ENCODE results near the gene TMEM240.

Gene TMEM240

DNA sequence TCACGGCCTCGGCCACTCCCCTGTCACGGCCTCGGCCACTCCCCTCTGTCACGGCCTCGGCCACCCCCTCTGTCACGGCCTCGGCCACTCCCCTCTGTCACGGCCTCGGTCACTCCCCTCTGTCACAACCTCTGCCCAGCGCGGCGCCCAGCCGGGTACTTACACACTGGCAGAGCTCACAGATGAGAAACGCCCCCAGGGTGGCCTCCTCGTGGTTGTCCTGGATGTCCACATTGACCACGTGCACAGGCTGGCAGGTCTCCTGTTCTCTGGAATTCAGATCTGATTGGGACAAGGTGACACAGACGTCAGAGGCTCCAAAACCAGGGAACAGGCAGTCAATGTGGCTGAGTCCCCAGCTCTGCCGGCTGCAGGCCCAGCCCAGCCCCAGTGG lies 3.3 kb upstream of the TMEM240 start:
- no peak overlapping the region for H3K27ac ChIP-seq
- H3K36me3 ChIP-seq (ENCODE audit: insufficient read depth): no peaks in the 10 kb centered on the region
- no peak overlapping the region for H3K9ac ChIP-seq
- no peaks in the 10 kb centered on the region for H3K27me3 ChIP-seq (ENCODE audit: insufficient read depth, low read depth)
- H2AFZ ChIP-seq (ENCODE audit: low read depth): no peak overlapping the region
- TF ChIP-seq, protein P1, sequence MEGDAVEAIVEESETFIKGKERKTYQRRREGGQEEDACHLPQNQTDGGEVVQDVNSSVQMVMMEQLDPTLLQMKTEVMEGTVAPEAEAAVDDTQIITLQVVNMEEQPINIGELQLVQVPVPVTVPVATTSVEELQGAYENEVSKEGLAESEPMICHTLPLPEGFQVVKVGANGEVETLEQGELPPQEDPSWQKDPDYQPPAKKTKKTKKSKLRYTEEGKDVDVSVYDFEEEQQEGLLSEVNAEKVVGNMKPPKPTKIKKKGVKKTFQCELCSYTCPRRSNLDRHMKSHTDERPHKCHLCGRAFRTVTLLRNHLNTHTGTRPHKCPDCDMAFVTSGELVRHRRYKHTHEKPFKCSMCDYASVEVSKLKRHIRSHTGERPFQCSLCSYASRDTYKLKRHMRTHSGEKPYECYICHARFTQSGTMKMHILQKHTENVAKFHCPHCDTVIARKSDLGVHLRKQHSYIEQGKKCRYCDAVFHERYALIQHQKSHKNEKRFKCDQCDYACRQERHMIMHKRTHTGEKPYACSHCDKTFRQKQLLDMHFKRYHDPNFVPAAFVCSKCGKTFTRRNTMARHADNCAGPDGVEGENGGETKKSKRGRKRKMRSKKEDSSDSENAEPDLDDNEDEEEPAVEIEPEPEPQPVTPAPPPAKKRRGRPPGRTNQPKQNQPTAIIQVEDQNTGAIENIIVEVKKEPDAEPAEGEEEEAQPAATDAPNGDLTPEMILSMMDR (conservative IDR thresholded peaks at IDR 0.05; ENCODE audit: low read depth, low read length): no peak
- H3K4me3 ChIP-seq (IDR thresholded peaks at IDR 0.05; ENCODE audit: insufficient read depth, low read depth, low read length): no peak overlapping the region
- H3K4me2 ChIP-seq: no peak overlapping the region
- no peaks in the 10 kb centered on the region for H3K4me1 ChIP-seq (ENCODE audit: low read depth, poor library complexity, severe bottlenecking)
- no peaks in the 10 kb centered on the region for H4K20me1 ChIP-seq (ENCODE audit: insufficient read depth)
- no peaks in the 10 kb centered on the region for H3K79me2 ChIP-seq (ENCODE audit: insufficient read depth, low read depth)

DNA sequence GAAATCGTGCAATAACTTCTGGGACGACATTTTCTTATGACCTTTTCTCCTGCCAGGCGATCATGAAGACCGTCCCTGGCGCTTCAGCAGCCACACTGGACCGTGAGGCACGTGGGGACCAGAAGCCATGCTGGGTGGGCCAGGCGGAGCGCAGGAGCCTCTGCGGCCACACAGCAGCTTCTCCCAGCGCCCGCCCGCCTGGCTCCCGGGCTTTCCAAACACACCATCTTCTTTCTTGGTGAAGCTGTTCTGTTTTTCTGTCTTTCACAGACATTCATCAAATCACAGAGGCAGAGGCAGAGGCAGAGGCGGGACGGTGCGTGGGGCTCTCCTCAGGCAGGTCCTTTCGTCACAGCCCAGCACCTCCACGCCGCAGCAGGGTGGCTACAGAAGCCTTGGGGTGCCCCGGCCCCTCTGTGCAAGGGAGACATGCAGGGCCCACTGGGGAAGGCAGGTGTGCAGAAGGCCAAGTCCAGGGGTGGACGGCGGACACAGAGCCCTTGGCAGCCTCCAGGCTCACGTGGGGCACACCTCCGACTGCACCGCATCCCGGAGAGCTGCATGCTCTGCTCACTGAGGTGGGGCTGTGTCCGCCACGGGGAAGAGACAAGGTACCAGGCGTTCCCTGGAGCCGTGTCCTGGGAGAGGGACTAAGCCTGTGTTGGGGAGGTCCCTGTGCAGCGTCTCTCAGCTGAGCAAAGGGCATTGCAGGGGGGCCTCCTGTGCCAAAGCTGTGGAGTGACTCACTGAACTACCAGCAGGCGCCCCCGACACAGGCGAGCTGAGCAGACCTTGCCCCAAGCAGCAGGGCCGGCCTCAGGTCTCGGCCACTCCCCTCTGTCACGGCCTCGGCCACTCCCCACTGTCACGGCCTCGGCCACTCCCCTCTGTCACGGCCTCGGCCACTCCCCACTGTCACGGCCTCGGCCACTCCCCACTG lies 2.6 kb upstream of the TMEM240 start:
- Histone ChIP-seq H3K27me3 (ENCODE audit: insufficient read depth, low read depth) (no peaks in the 10 kb centered on the region), H3K27ac (no peak overlapping the region), H4K20me1 (ENCODE audit: insufficient read depth) (no peaks in the 10 kb centered on the region), H3K79me2 (ENCODE audit: insufficient read depth, low read depth) (no peaks in the 10 kb centered on the region), H2AFZ (ENCODE audit: low read depth) (no peak overlapping the region), H3K9ac (no peak overlapping the region), H3K4me3 (IDR thresholded peaks at IDR 0.05; ENCODE audit: insufficient read depth, low read depth, low read length) (no peak overlapping the region), H3K4me1 (ENCODE audit: low read depth, poor library complexity, severe bottlenecking) (no peaks in the 10 kb centered on the region), H3K36me3 (ENCODE audit: insufficient read depth) (no peaks in the 10 kb centered on the region), H3K4me2 (no peak overlapping the region)
- TF ChIP-seq, protein P1 (conservative IDR thresholded peaks at IDR 0.05; ENCODE audit: low read depth, low read length): no peak

DNA sequence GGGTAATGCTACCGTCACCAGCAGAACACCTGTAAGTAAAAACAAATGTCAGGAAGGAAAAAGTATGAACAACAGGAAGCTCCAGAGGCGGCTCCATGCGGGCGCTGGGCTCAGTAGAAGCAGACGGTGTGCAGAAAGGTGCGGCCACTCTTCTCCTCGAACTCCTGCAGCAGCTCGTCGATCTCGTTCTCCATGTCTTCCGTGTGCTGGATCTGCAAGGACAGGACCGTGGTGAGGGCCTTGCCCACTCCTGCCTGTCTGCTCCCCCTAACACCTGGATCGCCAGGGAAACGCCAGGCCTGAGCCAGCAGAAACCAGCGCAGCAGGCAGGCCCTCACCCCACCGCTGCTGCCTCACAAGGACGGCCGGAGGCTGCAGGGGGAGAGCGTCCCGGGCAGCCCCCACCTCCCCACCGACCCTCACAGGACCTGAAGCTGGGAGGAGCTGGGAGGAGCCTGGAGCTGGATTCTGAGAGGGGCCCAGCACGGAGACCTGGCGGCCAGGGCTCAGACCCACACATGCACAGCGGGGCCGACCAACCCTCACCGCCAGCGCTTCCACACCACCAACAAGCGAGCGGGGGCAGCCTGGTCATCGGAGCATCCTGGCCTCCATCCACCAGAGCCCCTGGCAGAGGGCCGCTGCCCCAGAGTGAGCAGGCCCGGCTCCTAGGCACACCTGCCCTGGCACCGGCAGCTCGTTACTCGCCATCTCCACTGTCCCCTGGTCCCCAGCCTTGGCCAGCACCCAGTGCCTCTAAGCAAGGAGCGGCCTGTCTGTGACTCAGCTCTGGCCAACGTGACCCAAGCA lies 1.7 kb upstream of the TMEM240 start:
- Histone ChIP-seq H3K27ac (no peak overlapping the region), H3K36me3 (ENCODE audit: insufficient read depth) (no peaks in the 10 kb centered on the region), H3K4me3 (IDR thresholded peaks at IDR 0.05; ENCODE audit: insufficient read depth, low read depth, low read length) (no peak overlapping the region)

DNA sequence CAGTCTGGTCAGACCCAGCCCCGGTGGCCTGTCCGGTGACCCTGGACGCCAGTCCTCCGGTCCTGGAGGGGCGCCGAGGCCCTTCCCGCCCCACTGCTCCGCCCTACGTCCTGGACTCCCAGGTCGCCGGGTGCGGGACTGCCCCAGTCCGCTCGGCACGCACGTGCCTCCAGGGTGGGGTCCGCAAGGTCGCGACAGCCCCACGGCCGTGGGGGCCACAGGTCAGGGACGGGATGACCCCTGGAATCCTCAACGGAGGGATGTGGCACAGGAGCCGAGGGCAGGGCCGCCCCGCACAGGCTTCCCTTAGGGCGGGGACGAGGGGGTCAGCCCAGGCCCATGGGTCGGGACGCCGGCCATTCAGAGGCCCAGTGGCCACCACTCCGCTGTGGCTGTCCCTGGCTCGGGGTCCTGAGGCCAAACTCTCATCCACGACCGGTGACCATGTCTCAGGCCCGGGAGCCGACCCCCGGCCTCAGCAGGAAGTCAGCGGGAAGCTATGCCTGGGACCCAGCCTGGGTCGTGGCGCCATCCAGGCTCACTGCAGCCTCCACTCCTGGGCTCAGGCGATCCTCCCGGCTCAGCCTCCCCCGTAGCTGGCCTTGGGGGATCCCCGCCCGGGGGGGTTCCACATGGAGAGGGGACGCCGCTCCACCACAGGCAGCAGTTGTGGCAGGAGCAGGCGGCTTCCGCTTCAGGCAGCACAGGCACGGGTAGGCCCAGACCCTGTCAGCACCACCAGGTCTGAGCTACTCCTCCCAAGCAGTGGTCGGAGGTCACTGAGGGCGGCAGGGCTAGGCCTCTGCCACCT lies 599 bp upstream of the TMEM240 start:
- H3K9ac ChIP-seq: no peak overlapping the region
- TF ChIP-seq, protein P1 (conservative IDR thresholded peaks at IDR 0.05; ENCODE audit: low read depth, low read length): no peak
- no peaks in the 10 kb centered on the region for H3K27me3 ChIP-seq (ENCODE audit: insufficient read depth, low read depth)
- no peak overlapping the region for H2AFZ ChIP-seq (ENCODE audit: low read depth)
- no peaks in the 10 kb centered on the region for H3K79me2 ChIP-seq (ENCODE audit: insufficient read depth, low read depth)
- no peaks in the 10 kb centered on the region for H3K4me1 ChIP-seq (ENCODE audit: low read depth, poor library complexity, severe bottlenecking)
- H3K36me3 ChIP-seq (ENCODE audit: insufficient read depth): no peaks in the 10 kb centered on the region
- no peak overlapping the region for H3K4me2 ChIP-seq
- H3K4me3 ChIP-seq (IDR thresholded peaks at IDR 0.05; ENCODE audit: insufficient read depth, low read depth, low read length): no peak overlapping the region
- no peak overlapping the region for H3K27ac ChIP-seq
- H4K20me1 ChIP-seq (ENCODE audit: insufficient read depth): no peaks in the 10 kb centered on the region

More for the DNA sequence above, 1.7 kb upstream of the TMEM240 start:
- no peaks in the 10 kb centered on the region for H3K4me1 ChIP-seq (ENCODE audit: low read depth, poor library complexity, severe bottlenecking)
- H3K79me2 ChIP-seq (ENCODE audit: insufficient read depth, low read depth): no peaks in the 10 kb centered on the region
- H3K4me2 ChIP-seq: no peak overlapping the region
- no peak overlapping the region for H2AFZ ChIP-seq (ENCODE audit: low read depth)
- TF ChIP-seq, protein P1 (conservative IDR thresholded peaks at IDR 0.05; ENCODE audit: low read depth, low read length): no peak
- no peaks in the 10 kb centered on the region for H4K20me1 ChIP-seq (ENCODE audit: insufficient read depth)
- no peaks in the 10 kb centered on the region for H3K27me3 ChIP-seq (ENCODE audit: insufficient read depth, low read depth)
- no peak overlapping the region for H3K9ac ChIP-seq

Data from KMS-11 (cell line).